Breast epithelium (tissue), 3 donors: ENCODE measurements around the gene TOMM22.

ENCODE experiments used
- CTCF ChIP-seq, 3 donors: fragments of 450-650 bp; IDR thresholded peaks; one replicate each; pipeline ENCODE4 v1.5.1; 2016 to 2017; ENCODE audit warnings: antibody characterized with exemption in 3 of 3, mild to moderate bottlenecking in 3 of 3, moderate library complexity in 3 of 3
- POLR2A ChIP-seq: fragments of 450-650 bp; IDR thresholded peaks from one replicate; pipeline ENCODE4 v1.6.1; 2016; ENCODE audit warnings: antibody characterized with exemption, mild to moderate bottlenecking, moderate library complexity
- POLR2AphosphoS5 ChIP-seq, 3 donors: sonication (generic); formaldehyde crosslinking; IDR thresholded peaks; one replicate each; pipeline ENCODE4 v1.6.1; 2017; ENCODE audit warnings: antibody characterized with exemption in 3 of 3

DNA sequence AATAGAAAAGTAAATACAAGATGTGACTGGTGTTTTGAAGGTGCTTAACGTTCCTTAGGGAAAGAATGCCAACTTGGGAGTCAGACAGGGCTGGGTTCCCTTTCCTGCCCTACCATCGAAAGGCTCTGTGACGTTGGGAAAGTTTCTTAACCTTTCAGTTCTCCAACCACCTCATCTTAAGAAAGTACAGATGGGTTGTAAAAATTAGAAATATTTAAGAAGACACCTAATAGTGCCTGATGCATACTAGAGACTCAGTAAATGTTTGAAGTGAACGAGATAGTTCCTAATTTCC lies 25.1 kb downstream of the TOMM22 start:
- TF ChIP-seq CTCF (IDR thresholded peaks at IDR 0.05) (no peak), POLR2A (no peak), POLR2AphosphoS5 (IDR thresholded peaks at IDR 0.05) (no peak)
